Left ventricle myocardium inferior (tissue), 1 donor: ENCODE results near the gene CRLF3. TPM values are rescaled to one million over a fixed set of nuclear protein-coding genes. Genes with fewer than 3 reads are reported as not detected.
"Not testable (repeated sequence)": the region's sequence is repeated elsewhere in the genome, so short reads cannot be mapped to it uniquely, and the experiment has no call there.

Source experiments
- DNase-seq: peaks from one replicate; pipeline ENCODE4 v3.0.0-alpha.2; 2020
- H3K27ac ChIP-seq: fragments of 200-600 bp; replicated peaks from 2 replicates; pipeline ENCODE4 v1.8.0; 2021
- H3K27me3 ChIP-seq: fragments of 200-600 bp; 2 replicates; pipeline ENCODE4 v1.8.0; 2021; ENCODE audit warnings: low read depth
- H3K36me3 ChIP-seq: fragments of 200-600 bp; 2 replicates; pipeline ENCODE4 v1.8.0; 2021
- H3K4me1 ChIP-seq: fragments of 200-600 bp; 2 replicates; pipeline ENCODE4 v1.8.0; 2021
- H3K4me3 ChIP-seq: fragments of 200-600 bp; 2 replicates; pipeline ENCODE4 v1.8.0; 2021; ENCODE audit warnings: mild to moderate bottlenecking, moderate library complexity
- H3K9me3 ChIP-seq: fragments of 200-600 bp; replicated peaks from 2 replicates; pipeline ENCODE4 v1.8.0; 2021
- intact Hi-C: fragments of 100-400 bp; cut with micrococcal nuclease; formaldehyde crosslinking; loops from one replicate; pipeline ENCODE4 v1.11.0; 2022
- total RNA-seq: library from RNA; stranded (reverse); fragmentation: NEBNext Ultra II Directional; extraction: Animal tissue kit (Norgen Biotek cat#: 25700); gene quantifications from one replicate; pipeline ENCODE4 v1.2.1, GENCODE V29; 2021
- TF ChIP-seq, protein P1 (sequence below): fragments of 200-600 bp; IDR thresholded peaks from 2 replicates; pipeline ENCODE4 v1.8.0; 2021; ENCODE audit warnings: antibody characterized with exemption, mild to moderate bottlenecking, borderline replicate concordance
- donor health status: DM: no; HTN: yes; CAD: no; lungs with severe emphysema.

CRLF3 gene
- total RNA-seq, 1 donor from 2014 or later = 4.7 TPM

DNA sequence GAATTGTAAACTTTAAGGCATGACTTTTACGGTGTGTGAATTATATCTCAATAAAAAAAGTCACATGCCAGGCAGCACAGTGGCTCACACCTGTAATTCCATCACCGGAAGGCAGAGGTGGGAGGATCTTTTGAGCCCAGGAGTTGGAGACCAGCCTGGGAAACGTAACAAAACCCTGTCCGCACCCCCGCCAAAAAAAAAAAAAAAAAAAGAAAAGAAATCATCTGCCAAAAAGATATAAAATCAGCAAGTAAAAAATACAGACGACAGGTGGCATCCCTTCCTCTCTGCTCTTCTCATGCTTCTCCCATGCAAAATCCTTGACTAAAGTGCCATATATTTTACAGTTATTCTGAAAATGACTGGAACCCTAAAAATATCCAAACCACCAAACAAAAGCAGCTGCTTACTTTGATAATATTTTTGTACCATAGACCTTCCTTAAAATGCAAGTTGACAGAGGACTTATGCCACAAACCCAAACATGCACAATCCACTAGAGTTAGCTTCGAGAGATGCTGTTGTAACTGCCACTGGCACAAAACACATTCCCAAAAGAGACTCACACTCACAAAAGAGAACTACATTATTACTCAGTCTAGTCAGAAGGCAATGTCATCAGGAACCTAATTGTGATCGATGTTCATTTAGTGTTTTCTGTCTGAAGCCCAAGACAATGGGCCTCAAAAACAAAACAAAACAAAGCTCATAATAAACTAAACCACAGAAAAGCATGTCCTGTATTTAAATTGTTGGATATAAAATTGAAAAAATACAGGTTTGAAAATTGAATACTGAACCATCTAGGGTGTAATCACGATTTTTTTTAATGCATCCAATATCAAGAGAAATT lies 2.4 kb downstream of the CRLF3 start:
- Histone ChIP-seq H3K4me1 (peaks cover 42% of the 10 kb centered on the region), H3K9me3 (no peaks in the 10 kb centered on the region), H3K4me3 (peak overlapping the region; percentile 87), H3K36me3 (no peaks in the 10 kb centered on the region), H3K27me3 (no peaks in the 10 kb centered on the region), H3K27ac (no peak overlapping the region)
- TF ChIP-seq, protein P1, sequence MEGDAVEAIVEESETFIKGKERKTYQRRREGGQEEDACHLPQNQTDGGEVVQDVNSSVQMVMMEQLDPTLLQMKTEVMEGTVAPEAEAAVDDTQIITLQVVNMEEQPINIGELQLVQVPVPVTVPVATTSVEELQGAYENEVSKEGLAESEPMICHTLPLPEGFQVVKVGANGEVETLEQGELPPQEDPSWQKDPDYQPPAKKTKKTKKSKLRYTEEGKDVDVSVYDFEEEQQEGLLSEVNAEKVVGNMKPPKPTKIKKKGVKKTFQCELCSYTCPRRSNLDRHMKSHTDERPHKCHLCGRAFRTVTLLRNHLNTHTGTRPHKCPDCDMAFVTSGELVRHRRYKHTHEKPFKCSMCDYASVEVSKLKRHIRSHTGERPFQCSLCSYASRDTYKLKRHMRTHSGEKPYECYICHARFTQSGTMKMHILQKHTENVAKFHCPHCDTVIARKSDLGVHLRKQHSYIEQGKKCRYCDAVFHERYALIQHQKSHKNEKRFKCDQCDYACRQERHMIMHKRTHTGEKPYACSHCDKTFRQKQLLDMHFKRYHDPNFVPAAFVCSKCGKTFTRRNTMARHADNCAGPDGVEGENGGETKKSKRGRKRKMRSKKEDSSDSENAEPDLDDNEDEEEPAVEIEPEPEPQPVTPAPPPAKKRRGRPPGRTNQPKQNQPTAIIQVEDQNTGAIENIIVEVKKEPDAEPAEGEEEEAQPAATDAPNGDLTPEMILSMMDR = no peak
- intact Hi-C loops = no loop called here
- DNase-seq = no peak

DNA sequence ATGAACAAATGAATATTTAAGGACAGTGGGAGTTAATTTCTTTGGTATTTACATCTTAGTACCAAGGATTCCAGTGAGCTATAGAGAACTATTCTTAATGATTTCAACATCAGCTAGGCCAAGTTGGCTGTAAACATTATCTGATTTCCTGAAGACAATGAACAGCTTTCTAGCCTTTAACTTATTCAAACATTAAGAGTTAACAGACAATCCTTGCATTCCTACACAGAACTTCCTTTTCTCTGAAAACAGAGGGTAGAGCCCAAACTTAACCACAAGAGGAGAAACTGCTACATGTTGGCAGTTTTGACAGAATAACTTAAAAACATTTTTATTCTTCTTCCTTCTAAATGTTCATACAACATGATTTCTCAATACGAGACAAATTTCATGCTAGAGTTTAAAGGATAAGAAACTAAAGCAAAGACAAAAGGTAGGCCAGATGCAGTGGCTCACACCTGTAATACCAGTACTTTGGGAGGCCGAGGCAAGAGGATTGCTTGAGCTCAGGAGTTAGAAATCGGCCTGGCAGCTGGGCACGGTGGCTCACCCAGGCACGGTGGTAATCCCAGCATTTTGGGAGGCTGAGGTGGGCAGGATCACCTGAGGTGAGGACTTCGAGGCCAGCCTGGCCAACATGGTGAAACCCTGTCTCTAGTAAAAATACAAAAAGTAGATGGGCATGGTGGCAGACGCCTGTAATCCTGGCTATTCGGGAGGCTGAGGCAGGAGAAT lies 4.4 kb downstream of the CRLF3 start:
- H3K4me1 ChIP-seq = peaks cover 39% of the 10 kb centered on the region
- TF ChIP-seq, protein P1 = no peak
- DNase-seq = no peak

DNA sequence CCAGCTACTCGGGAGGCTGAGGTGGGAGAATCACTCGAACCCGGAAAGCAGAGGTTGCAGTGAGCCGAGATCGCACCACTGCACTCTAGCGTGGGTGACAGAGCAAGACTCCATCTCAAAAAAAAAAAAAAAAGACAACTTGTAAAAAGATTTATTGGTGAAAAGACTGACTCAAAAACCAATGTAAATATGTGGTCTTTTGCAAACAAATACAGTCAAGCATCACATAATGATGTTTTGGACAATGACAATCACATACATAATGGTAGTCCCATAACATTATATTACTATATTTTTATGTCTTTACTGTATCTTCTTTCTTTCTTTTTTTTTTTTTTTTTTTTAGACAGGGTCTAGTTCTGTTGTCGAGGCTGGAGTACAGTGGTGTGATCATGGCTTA lies 8.3 kb downstream of the CRLF3 start:
- H3K27ac ChIP-seq = no peak overlapping the region
- TF ChIP-seq, protein P1 = no peak
- intact Hi-C loops = no loop called here
- H3K9me3 ChIP-seq = no peaks in the 10 kb centered on the region
- H3K4me3 ChIP-seq = no peak overlapping the region
- no peak for DNase-seq
- H3K36me3 ChIP-seq = no peaks in the 10 kb centered on the region
- peaks cover 18% of the 10 kb centered on the region for H3K4me1 ChIP-seq
- H3K27me3 ChIP-seq = no peaks in the 10 kb centered on the region

More for the DNA sequence above, 4.4 kb downstream of the CRLF3 start:
- H3K36me3 ChIP-seq = no peaks in the 10 kb centered on the region
- no peaks in the 10 kb centered on the region for H3K27me3 ChIP-seq
- peak overlapping the region; percentile 2 for H3K27ac ChIP-seq
- intact Hi-C loops = no loop called here
- no peaks in the 10 kb centered on the region for H3K9me3 ChIP-seq
- H3K4me3 ChIP-seq = no peak overlapping the region

DNA sequence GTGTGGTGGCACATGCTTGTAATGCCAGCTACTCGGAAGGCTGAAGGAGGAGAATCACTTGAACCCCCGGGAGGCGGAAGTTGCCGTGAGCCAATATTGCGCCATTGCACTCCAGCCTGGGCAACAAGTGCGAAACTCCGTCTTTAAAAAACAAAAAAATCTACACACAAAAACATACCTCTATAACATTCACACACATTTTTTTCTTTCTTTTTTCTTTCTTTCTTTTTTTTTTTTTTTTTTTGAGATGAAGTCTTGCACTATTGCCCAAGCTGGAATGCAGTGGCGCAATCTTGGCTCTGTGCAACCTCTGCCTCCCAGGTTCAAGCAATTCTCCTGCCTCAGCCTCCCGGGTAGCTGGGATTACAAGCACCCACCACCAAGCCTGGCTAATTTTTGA lies 9.6 kb downstream of the CRLF3 start:
- DNase-seq, H3K4me3 ChIP-seq, H3K36me3 ChIP-seq, H3K9me3 ChIP-seq, H3K27ac ChIP-seq, H3K27me3 ChIP-seq, intact Hi-C loops: not testable (repeated sequence)
- H3K4me1 ChIP-seq = peaks cover 14% of the 10 kb centered on the region

DNA sequence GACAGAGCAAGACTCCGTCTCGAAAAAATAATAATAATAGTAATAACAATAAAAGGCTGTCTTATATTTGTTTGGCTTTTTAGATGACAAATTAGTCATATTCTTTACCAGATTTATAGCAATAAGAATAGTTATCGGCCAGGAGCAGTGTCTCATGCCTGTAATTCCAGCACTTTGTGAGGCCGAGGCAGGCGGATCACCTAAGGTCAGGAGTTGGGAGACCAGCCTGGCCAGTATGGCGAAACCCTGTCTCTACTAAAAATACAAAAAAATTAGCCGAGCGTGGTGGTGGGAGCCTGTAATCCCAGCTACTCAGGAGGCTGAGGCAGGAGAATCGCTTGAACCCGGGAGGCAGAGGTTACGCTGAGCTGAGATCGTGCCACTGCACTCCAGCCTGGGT lies 10.3 kb downstream of the CRLF3 start:
- DNase-seq, intact Hi-C loops, H3K9me3 ChIP-seq, H3K36me3 ChIP-seq, H3K4me3 ChIP-seq, H3K27me3 ChIP-seq, H3K27ac ChIP-seq: not testable (repeated sequence)
- H3K4me1 ChIP-seq = peaks cover 20% of the 10 kb centered on the region

DNA sequence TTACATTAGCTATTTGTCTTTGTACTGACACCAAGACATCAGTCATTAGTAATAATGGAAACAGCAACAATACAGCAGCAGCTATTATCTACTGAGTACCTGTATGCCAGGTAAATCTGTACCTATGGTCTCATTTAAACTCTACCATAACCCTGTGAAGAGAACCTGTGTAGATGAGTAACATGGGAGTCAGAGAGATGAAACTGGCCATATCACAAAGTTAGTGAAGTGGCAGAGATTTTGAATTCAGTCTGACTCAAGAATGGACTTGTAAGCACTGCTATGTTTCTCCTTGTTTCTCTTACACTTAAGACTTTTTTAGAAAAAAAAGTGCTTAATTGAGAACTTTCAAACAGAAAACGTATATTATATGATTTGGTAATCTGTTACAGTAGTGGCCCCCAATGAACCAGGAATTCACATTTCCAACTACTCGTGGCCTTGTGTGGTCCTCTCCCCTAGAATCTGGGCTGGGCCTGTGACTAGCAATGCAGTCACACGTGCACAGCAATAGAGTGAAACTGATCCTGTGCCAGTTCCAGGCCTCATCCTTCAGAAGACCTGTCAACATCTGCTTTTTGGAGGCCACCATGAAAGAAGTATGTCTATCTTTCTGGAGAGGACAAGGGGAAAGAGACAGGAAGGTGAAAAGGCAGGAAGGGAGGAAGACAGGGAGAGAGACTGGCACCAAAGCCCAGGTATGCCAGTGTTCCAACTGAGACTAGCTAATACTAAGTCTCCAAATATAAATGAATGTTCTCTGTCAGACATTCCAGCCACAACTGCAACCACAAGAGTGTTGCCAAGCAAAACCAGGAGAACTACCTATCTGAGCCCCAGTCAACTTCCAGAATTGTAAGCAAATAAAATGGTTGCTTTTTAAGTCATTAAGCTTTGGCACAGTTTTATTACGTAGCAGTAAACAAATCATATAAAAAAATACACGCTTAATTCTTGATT lies 12.0 kb downstream of the CRLF3 start:
- Histone ChIP-seq H3K36me3 (no peaks in the 10 kb centered on the region), H3K9me3 (no peaks in the 10 kb centered on the region), H3K27me3 (no peaks in the 10 kb centered on the region), H3K4me1 (peaks cover 27% of the 10 kb centered on the region), H3K4me3 (no peak overlapping the region), H3K27ac (peak overlapping the region; percentile 34)
- no peak for DNase-seq
- TF ChIP-seq, protein P1 = no peak
- intact Hi-C loops = no loop called here
